Activated T-helper 1 cell treated with Interleukin-2 at 50 U/mL for 16 hours (primary cell): ENCODE measurements around the gene SEMA3F.

Experiments used
- DNase-seq: peaks from one replicate; pipeline ENCODE4 v3.0.0-alpha.2; 2020; ENCODE audit warnings: low read depth

Gene SEMA3F

GRCh38 chr3:50235716-50236483 lies 80.8 kb downstream of the SEMA3F start, which contains the start of gene GNAI2:
Gene GNAI2, plus strand, starts transcription at chr3:50236204. Its CDS starts 132 bp downstream, at chr3:50236336.
- peak; percentile 99 for DNase-seq

- no peak for DNase-seq
These were observed 81.5 kb downstream of the SEMA3F start for GRCh38 chr3:50236484-50237132.

- no peak for DNase-seq
These were observed 82.1 kb downstream of the SEMA3F start for GRCh38 chr3:50237133-50237651.

- DNase-seq = peak; percentile 82
These were observed 82.8 kb downstream of the SEMA3F start for GRCh38 chr3:50237754-50238548.

- no peak for DNase-seq
These were observed 83.5 kb downstream of the SEMA3F start for GRCh38 chr3:50238549-50239026.
